Measurements from ENCODE around the gene LRFN4.

The LRFN4 gene

GRCh38 chr11:66874232-66874631 lies 17.4 kb downstream of the LRFN4 start:
- no peak for DNase-seq

- no peak for DNase-seq
These were observed 18.5 kb downstream of the LRFN4 start for GRCh38 chr11:66875378-66875777.

- no peak for DNase-seq
These were observed 20.9 kb downstream of the LRFN4 start for GRCh38 chr11:66877588-66878385.

GRCh38 chr11:66878474-66878873 lies 21.6 kb downstream of the LRFN4 start:
- DNase-seq = no peak

GRCh38 chr11:66879000-66879399 lies 22.1 kb downstream of the LRFN4 start:
- no peak for DNase-seq

GRCh38 chr11:66879583-66879982 lies 22.7 kb downstream of the LRFN4 start:
- no peak for DNase-seq

GRCh38 chr11:66879999-66880398 lies 23.1 kb downstream of the LRFN4 start:
- no peak for DNase-seq

- peak; percentile 81 for DNase-seq
These were observed 23.9 kb downstream of the LRFN4 start for GRCh38 chr11:66880496-66881450.

- no peak for DNase-seq
These were observed 24.6 kb downstream of the LRFN4 start for GRCh38 chr11:66881451-66881835.

GRCh38 chr11:66881927-66882452 lies 25.1 kb downstream of the LRFN4 start:
- no peak for DNase-seq

GRCh38 chr11:66882561-66883015 lies 25.7 kb downstream of the LRFN4 start:
- DNase-seq = no peak

GRCh38 chr11:66883016-66883965 lies 26.4 kb downstream of the LRFN4 start:
- DNase-seq = peak; percentile 13

- no peak for DNase-seq
These were observed 27.6 kb downstream of the LRFN4 start for GRCh38 chr11:66884443-66884842.

GRCh38 chr11:66885469-66885868 lies 28.6 kb downstream of the LRFN4 start:
- DNase-seq = no peak

- DNase-seq = no peak
These were observed 29.1 kb downstream of the LRFN4 start for GRCh38 chr11:66885950-66886440.

- no peak for DNase-seq
These were observed 29.9 kb downstream of the LRFN4 start for GRCh38 chr11:66886671-66887221.

- DNase-seq = no peak
These were observed 30.7 kb downstream of the LRFN4 start for GRCh38 chr11:66887526-66887925.

GRCh38 chr11:66888282-66888681 lies 31.4 kb downstream of the LRFN4 start:
- DNase-seq = no peak

GRCh38 chr11:66889960-66890359 lies 33.1 kb downstream of the LRFN4 start:
- DNase-seq = no peak

GRCh38 chr11:66891851-66892660 lies 35.2 kb downstream of the LRFN4 start:
- no peak for DNase-seq

- no peak for DNase-seq
These were observed 36.0 kb downstream of the LRFN4 start for GRCh38 chr11:66892911-66893310.

All from NCI-H526 treated with DMSO at 0.1 percent for 48 hours (cell line).